ENCODE results near the gene MAJIN. TPM values are rescaled to one million over a fixed set of nuclear protein-coding genes. Genes with fewer than 3 reads are reported as not detected.

Gene MAJIN
- total and polyA plus RNA-seq, 2 experiments from 2014 or later, result not detected

GRCh38 chr11:64900774-64901173 is 71.1 kb downstream of the MAJIN start:
- no peaks in the 10 kb centered on the region for H3K4me1 Mint-ChIP-seq
- no peaks in the 10 kb centered on the region for H3K36me3 ChIP-seq (ENCODE audit: insufficient read depth)
- H3K36me3 Mint-ChIP-seq (ENCODE audit: low read depth), result no peaks in the 10 kb centered on the region
- peaks cover 13% of the 10 kb centered on the region for H3K27me3 Mint-ChIP-seq (ENCODE audit: insufficient read depth, low read depth, poor library complexity)
- H2AFZ ChIP-seq, result no peak overlapping the region
- no peak overlapping the region for H3K4me2 ChIP-seq
- H3K27ac ChIP-seq (ENCODE audit: low read depth), result no peak overlapping the region
- no peak overlapping the region for H3K27ac Mint-ChIP-seq
- no peak overlapping the region for H3K4me3 Mint-ChIP-seq
- no peaks in the 10 kb centered on the region for H3K9me3 Mint-ChIP-seq
- H3F3A ChIP-seq (replicated peaks; ENCODE audit: low read depth), result no peaks in the 10 kb centered on the region
- H3K4me3 ChIP-seq, result no peak overlapping the region
- no peaks in the 10 kb centered on the region for H3K79me2 ChIP-seq (replicated peaks; ENCODE audit: insufficient read depth)
- ATAC-seq, result no peak
- H3K9me2 ChIP-seq (ENCODE audit: insufficient read depth), result no peaks in the 10 kb centered on the region
- TF ChIP-seq ETS1 (IDR thresholded peaks at IDR 0.05), result no peak
- no peak for TF ChIP-seq STAT1 (IDR thresholded peaks at IDR 0.05; ENCODE audit: unreplicated experiment)
- no peak for TF ChIP-seq ZNF331 (CRISPR knock-in tag; IDR thresholded peaks at IDR 0.05; ENCODE audit: low read depth)
- TF ChIP-seq ZNF462 (CRISPR knock-in tag; IDR thresholded peaks at IDR 0.05), result no peak
- TF ChIP-seq EZH2phosphoT487 (IDR thresholded peaks at IDR 0.05; ENCODE audit: unreplicated experiment), result no peak
- TF ChIP-seq NANOG (IDR thresholded peaks at IDR 0.05; ENCODE audit: borderline replicate concordance), result no peak
- no peak for TF ChIP-seq ZNF114 (CRISPR knock-in tag; IDR thresholded peaks at IDR 0.05)
- TF ChIP-seq CREB1 (CRISPR knock-in tag; IDR thresholded peaks at IDR 0.05; ENCODE audit: low read depth), result no peak
- no peak for TF ChIP-seq CTCF (conservative IDR thresholded peaks at IDR 0.05; ENCODE audit: low read depth in 2 of 2)
- TF ChIP-seq JUNB (IDR thresholded peaks at IDR 0.05; ENCODE audit: unreplicated experiment), result no peak
- TF ChIP-seq EZH2 (IDR thresholded peaks at IDR 0.05; ENCODE audit: low read depth, unreplicated experiment), result no peak
- no peak for TF ChIP-seq REST (IDR thresholded peaks at IDR 0.05; ENCODE audit: unreplicated experiment)
- no peak for TF ChIP-seq POLR2AphosphoS5 (IDR thresholded peaks at IDR 0.05; ENCODE audit: low read depth)
- no peaks in the 10 kb centered on the region for H3K27me3 ChIP-seq (ENCODE audit: insufficient read depth)
- H4K20me1 ChIP-seq (replicated peaks; ENCODE audit: insufficient read depth), result no peaks in the 10 kb centered on the region; the same call in none of the 2 replicates
- no peak for DNase-seq (ENCODE audit: low spot score)
- no peaks in the 10 kb centered on the region for H3K4me1 ChIP-seq (ENCODE audit: insufficient read depth)
